CD4-positive, alpha-beta memory T cell (primary cell): Measurements from ENCODE around the gene ANKIB1. TPM values are rescaled to one million over a fixed set of nuclear protein-coding genes. Genes with fewer than 3 reads are reported as not detected.

Experiments used
- CTCF ChIA-PET: fragments of 350-600 bp; sonication (Branson Sonifier 250); formaldehyde crosslinking; loops from one replicate; lab custom pipeline; 2021; ENCODE audit warnings: inconsistent platforms; ENCODE audit not compliant: partially characterized antibody; lab: Charles Lee
- POLR2A ChIA-PET: fragments of 350-600 bp; sonication (Branson Sonifier 250); formaldehyde crosslinking; loops from one replicate; lab custom pipeline; 2021; ENCODE audit not compliant: partially characterized antibody; lab: Charles Lee
- DNase-seq, 5 donors: peaks; one replicate each; pipeline versions ENCODE4 v3.0.0 to v3.0.0-alpha.2; 2020 to 2022; ENCODE audit warnings: mixed read lengths in 1 of 5
- H3K27ac ChIP-seq: one replicate; pipeline ENCODE4 v1.7.0; 2013; ENCODE audit warnings: low read depth, low read length
- H3K27me3 ChIP-seq: 2 replicates; pipeline ENCODE4 v1.7.0; 2013; ENCODE audit warnings: mild to moderate bottlenecking, low read length, moderate library complexity; ENCODE audit not compliant: insufficient read depth
- H3K36me3 ChIP-seq: 2 replicates; pipeline ENCODE4 v1.7.0; 2013; ENCODE audit warnings: mild to moderate bottlenecking, low read length, moderate library complexity; ENCODE audit not compliant: insufficient read depth
- H3K4me1 ChIP-seq: 2 replicates; pipeline ENCODE4 v1.7.0; 2013; ENCODE audit warnings: mild to moderate bottlenecking, low read length, moderate library complexity; ENCODE audit not compliant: insufficient read depth
- H3K4me3 ChIP-seq, 2 donors: one replicate each; pipeline ENCODE4 v1.7.0; 2013; ENCODE audit warnings: low read length in 2 of 2, mild to moderate bottlenecking in 1 of 2
- H3K9me3 ChIP-seq, 2 donors: one replicate each; pipeline ENCODE4 v1.7.0; 2013; ENCODE audit warnings: low read length in 2 of 2, control low read depth in 1 of 2; ENCODE audit not compliant: control insufficient read depth in 1 of 2
- H3K27ac Mint-ChIP-seq, 7 donors: one replicate each; pipeline ENCODE4 v1.8.0; 2020 to 2021; ENCODE audit warnings: mixed read lengths in 7 of 7, mild to moderate bottlenecking in 6 of 7, inconsistent platforms in 3 of 7, moderate library complexity in 3 of 7
- H3K27me3 Mint-ChIP-seq, 2 donors: one replicate each; pipeline ENCODE4 v1.8.0; 2020 to 2021; ENCODE audit warnings: mixed read lengths in 2 of 2
- H3K36me3 Mint-ChIP-seq, 2 donors: one replicate each; pipeline ENCODE4 v1.8.0; 2020 to 2021; ENCODE audit warnings: mixed read lengths in 2 of 2, inconsistent platforms in 1 of 2, mild to moderate bottlenecking in 1 of 2
- H3K4me1 Mint-ChIP-seq, 4 donors: one replicate each; pipeline ENCODE4 v1.8.0; 2020 to 2021; ENCODE audit warnings: mixed read lengths in 4 of 4, mild to moderate bottlenecking in 1 of 4
- H3K4me3 Mint-ChIP-seq, 8 donors: one replicate each; pipeline ENCODE4 v1.8.0; 2020 to 2021; ENCODE audit warnings: mixed read lengths in 8 of 8, mild to moderate bottlenecking in 7 of 8, moderate library complexity in 6 of 8, inconsistent platforms in 3 of 8
- H3K9me3 Mint-ChIP-seq, 8 donors: one replicate each; pipeline ENCODE4 v1.8.0; 2020 to 2021; ENCODE audit warnings: mixed read lengths in 8 of 8, mild to moderate bottlenecking in 5 of 8, inconsistent platforms in 3 of 8, moderate library complexity in 1 of 8
- intact Hi-C: fragments of 100-400 bp; cut with micrococcal nuclease; formaldehyde crosslinking; loops from one replicate; pipeline ENCODE4 v1.15.1; 2023
- polyA plus RNA-seq, 2 donors: library from polyadenylated mRNA; unstranded; fragments of 300-500 nt; fragmentation: Illumina TruSeq; gene quantifications; one replicate each; pipeline ENCODE4 v1.2.3, GENCODE V29; 2021
- total RNA-seq, 2 experiments: library from RNA; stranded (reverse); gene quantifications; one replicate each; pipeline ENCODE4 v1.2.3, GENCODE V29; 2021

Gene ANKIB1
- total and polyA plus RNA-seq, 4 experiments from 2014 or later = 3.7 to 78.5 (median 44.0) TPM

GRCh38 chr7:92359801-92360200 lies 114.0 kb downstream of the ANKIB1 start:
- Histone ChIP-seq H3K36me3 (peaks cover 11% of the 10 kb centered on the region), H3K9me3 (no peaks in the 10 kb centered on the region), H3K4me3 (no peak overlapping the region), H3K4me1 (no peaks in the 10 kb centered on the region), H3K27ac (no peak overlapping the region), H3K27me3 (no peaks in the 10 kb centered on the region)
- no peak for DNase-seq
- Mint-ChIP-seq H3K9me3 (peaks cover 0 to 4% (median 0%) of the 10 kb centered on the region in 8 donors), H3K27me3 (no peaks in the 10 kb centered on the region), H3K27ac (no peak overlapping the region), H3K36me3 (peaks cover 50 to 57% of the 10 kb centered on the region in 2 donors), H3K4me1 (no peaks in the 10 kb centered on the region), H3K4me3 (no peak overlapping the region)
- intact Hi-C loops = no loop called here
- CTCF ChIA-PET = no interaction called here
- POLR2A ChIA-PET = no interaction called here

GRCh38 chr7:92360387-92360786 lies 114.6 kb downstream of the ANKIB1 start:
- Mint-ChIP-seq H3K27ac (no peak overlapping the region), H3K4me1 (peaks cover 0 to 2% (median 0%) of the 10 kb centered on the region in 4 donors), H3K36me3 (peaks cover 50 to 54% of the 10 kb centered on the region in 2 donors), H3K4me3 (no peak overlapping the region), H3K27me3 (no peaks in the 10 kb centered on the region), H3K9me3 (peaks cover 0 to 4% (median 0%) of the 10 kb centered on the region in 8 donors)
- Histone ChIP-seq H3K27ac (no peak overlapping the region), H3K36me3 (peaks cover 11% of the 10 kb centered on the region), H3K9me3 (no peaks in the 10 kb centered on the region), H3K4me1 (no peaks in the 10 kb centered on the region), H3K27me3 (no peaks in the 10 kb centered on the region), H3K4me3 (no peak overlapping the region)
- CTCF ChIA-PET = no interaction called here
- intact Hi-C loops = no loop called here
- DNase-seq = no peak
- POLR2A ChIA-PET = no interaction called here

- Mint-ChIP-seq H3K36me3 (peaks cover 52 to 56% of the 10 kb centered on the region in 2 donors), H3K27ac (no peak overlapping the region), H3K27me3 (no peaks in the 10 kb centered on the region), H3K4me3 (no peak overlapping the region), H3K4me1 (peaks cover 0 to 4% (median under 1%) of the 10 kb centered on the region in 4 donors), H3K9me3 (peaks cover 0 to 4% (median 0%) of the 10 kb centered on the region in 8 donors)
- H3K27me3 ChIP-seq = no peaks in the 10 kb centered on the region
- H3K4me1 ChIP-seq = no peaks in the 10 kb centered on the region
- no peak for DNase-seq
- H3K4me3 ChIP-seq = no peak overlapping the region
- ChIA-PET POLR2A (no interaction called here), CTCF (no interaction called here)
- intact Hi-C loops = no loop called here
- H3K36me3 ChIP-seq = peaks cover 11% of the 10 kb centered on the region
- H3K27ac ChIP-seq = no peak overlapping the region
- no peaks in the 10 kb centered on the region for H3K9me3 ChIP-seq
Observed at GRCh38 chr7:92362131-92362530, 116.4 kb downstream of the ANKIB1 start.

- intact Hi-C loops = loop anchor here (2.0 kb wide), 1 partner anchor 32 kb away; no protein-coding TSS in a partner anchor
- no peak overlapping the region for H3K27ac Mint-ChIP-seq
- Histone ChIP-seq H3K27ac (no peak overlapping the region), H3K27me3 (no peaks in the 10 kb centered on the region), H3K4me1 (no peaks in the 10 kb centered on the region), H3K9me3 (no peaks in the 10 kb centered on the region), H3K4me3 (no peak overlapping the region), H3K36me3 (peaks cover 6% of the 10 kb centered on the region)
- POLR2A ChIA-PET = no interaction called here
- CTCF ChIA-PET = no interaction called here
- peaks cover 45 to 46% of the 10 kb centered on the region in 2 donors for H3K36me3 Mint-ChIP-seq
- DNase-seq = no peak
- no peaks in the 10 kb centered on the region for H3K9me3 Mint-ChIP-seq
- peaks cover 0 to 4% (median under 1%) of the 10 kb centered on the region in 4 donors for H3K4me1 Mint-ChIP-seq
- H3K27me3 Mint-ChIP-seq = no peaks in the 10 kb centered on the region
- no peak overlapping the region for H3K4me3 Mint-ChIP-seq
Observed at GRCh38 chr7:92366730-92367129, 121.0 kb downstream of the ANKIB1 start.

- Mint-ChIP-seq H3K36me3 (peaks cover 39 to 46% of the 10 kb centered on the region in 2 donors), H3K4me3 (no peak overlapping the region), H3K9me3 (no peaks in the 10 kb centered on the region), H3K27ac (no peak overlapping the region), H3K4me1 (peaks cover 0 to 4% (median under 1%) of the 10 kb centered on the region in 4 donors), H3K27me3 (no peaks in the 10 kb centered on the region)
- DNase-seq = no peak
- POLR2A ChIA-PET = no interaction called here
- no peaks in the 10 kb centered on the region for H3K27me3 ChIP-seq
- H3K27ac ChIP-seq = no peak overlapping the region
- no peaks in the 10 kb centered on the region for H3K36me3 ChIP-seq
- CTCF ChIA-PET = no interaction called here
- no peaks in the 10 kb centered on the region for H3K4me1 ChIP-seq
- intact Hi-C loops = no loop called here
- H3K9me3 ChIP-seq = no peaks in the 10 kb centered on the region
- H3K4me3 ChIP-seq = no peak overlapping the region
Observed at GRCh38 chr7:92368741-92369140, 123.0 kb downstream of the ANKIB1 start.

- CTCF ChIA-PET = no interaction called here
- Mint-ChIP-seq H3K9me3 (no peaks in the 10 kb centered on the region), H3K36me3 (peaks cover 37 to 47% of the 10 kb centered on the region in 2 donors), H3K27ac (no peak overlapping the region), H3K4me1 (no peaks in the 10 kb centered on the region), H3K4me3 (no peak overlapping the region), H3K27me3 (no peaks in the 10 kb centered on the region)
- no peaks in the 10 kb centered on the region for H3K36me3 ChIP-seq
- H3K9me3 ChIP-seq = no peaks in the 10 kb centered on the region
- intact Hi-C loops = no loop called here
- no peak overlapping the region for H3K4me3 ChIP-seq
- H3K27me3 ChIP-seq = no peaks in the 10 kb centered on the region
- POLR2A ChIA-PET = no interaction called here
- no peaks in the 10 kb centered on the region for H3K4me1 ChIP-seq
- no peak overlapping the region for H3K27ac ChIP-seq
- DNase-seq = no peak
Observed at GRCh38 chr7:92375013-92375412, 129.2 kb downstream of the ANKIB1 start.

- Mint-ChIP-seq H3K27ac (peak overlapping the region in 1 of 7 donors; percentile 21), H3K27me3 (no peaks in the 10 kb centered on the region), H3K4me3 (no peak overlapping the region), H3K9me3 (no peaks in the 10 kb centered on the region), H3K4me1 (no peaks in the 10 kb centered on the region), H3K36me3 (peaks cover 15 to 26% of the 10 kb centered on the region in 2 donors)
- no peaks in the 10 kb centered on the region for H3K27me3 ChIP-seq
- intact Hi-C loops = no loop called here
- no peak overlapping the region for H3K27ac ChIP-seq
- DNase-seq = no peak
- ChIA-PET POLR2A (interaction anchor here (2.0 kb wide), 1 partner anchor 57 kb away, joined by 4 read pairs; no protein-coding TSS in a partner anchor), CTCF (no interaction called here)
- peaks cover 2% of the 10 kb centered on the region for H3K36me3 ChIP-seq
- H3K4me3 ChIP-seq = no peak overlapping the region
- H3K4me1 ChIP-seq = no peaks in the 10 kb centered on the region
- no peaks in the 10 kb centered on the region for H3K9me3 ChIP-seq
Observed at GRCh38 chr7:92391071-92391470, 145.3 kb downstream of the ANKIB1 start.
